H9 (cell line): ENCODE data around the gene SIGLEC8. TPM values are rescaled to one million over a fixed set of nuclear protein-coding genes. Genes with fewer than 3 reads are reported as not detected.

Source experiments
- DNase-seq: peaks from one replicate; pipeline ENCODE4 v3.0.0-alpha.2; 2017
- H2AFZ ChIP-seq: one replicate; pipeline ENCODE4 v1.6.1; 2013; ENCODE audit warnings: mild to moderate bottlenecking, low read length, control low read depth, moderate library complexity
- H2AK5ac ChIP-seq: 2 replicates; pipeline ENCODE4 v1.6.1; 2013; ENCODE audit warnings: low read length, control low read depth, mixed read lengths; ENCODE audit not compliant: insufficient read length
- H2BK120ac ChIP-seq: one replicate; pipeline ENCODE4 v1.6.1; 2013; ENCODE audit warnings: low read depth, mild to moderate bottlenecking, low read length, control low read depth, inconsistent platforms; ENCODE audit not compliant: poor library complexity, severe bottlenecking
- H2BK12ac ChIP-seq: 2 replicates; pipeline ENCODE4 v1.6.1; 2013; ENCODE audit warnings: low read length, control low read depth, mixed read lengths, low read depth; ENCODE audit not compliant: insufficient read length
- H2BK15ac ChIP-seq: 2 replicates; pipeline ENCODE4 v1.6.1; 2013; ENCODE audit warnings: low read depth, low read length, control low read depth
- H2BK20ac ChIP-seq: one replicate; pipeline ENCODE4 v1.6.1; 2013; ENCODE audit warnings: low read depth, mild to moderate bottlenecking, low read length, control low read depth, inconsistent platforms; ENCODE audit not compliant: poor library complexity, severe bottlenecking
- H2BK5ac ChIP-seq: 2 replicates; pipeline ENCODE4 v1.6.1; 2013; ENCODE audit warnings: low read length, control low read depth, mixed read lengths; ENCODE audit not compliant: insufficient read length
- H3K14ac ChIP-seq: 2 replicates; pipeline ENCODE4 v1.6.1; 2013; ENCODE audit warnings: low read length, control low read depth; ENCODE audit not compliant: insufficient read depth
- H3K18ac ChIP-seq: 2 replicates; pipeline ENCODE4 v1.6.1; 2013; ENCODE audit warnings: low read depth, mild to moderate bottlenecking, mixed read lengths, low read length, control low read depth; ENCODE audit not compliant: insufficient read length
- H3K23ac ChIP-seq: 2 replicates; pipeline ENCODE4 v1.6.1; 2013; ENCODE audit warnings: low read length, control low read depth, mixed read lengths, low read depth; ENCODE audit not compliant: insufficient read length
- H3K23me2 ChIP-seq: 2 replicates; pipeline ENCODE4 v1.6.1; 2013; ENCODE audit warnings: low read depth, mild to moderate bottlenecking, mixed read lengths, low read length, control low read depth; ENCODE audit not compliant: insufficient read length, poor library complexity, severe bottlenecking
- H3K27ac ChIP-seq: 2 replicates; pipeline ENCODE4 v1.5.1; 2013; ENCODE audit warnings: low read length, control low read depth, mixed read lengths, low read depth; ENCODE audit not compliant: insufficient read length
- H3K27me3 ChIP-seq: 2 replicates; pipeline ENCODE4 v1.6.1; 2013; ENCODE audit warnings: low read length, control low read depth, inconsistent platforms; ENCODE audit not compliant: insufficient read depth
- H3K4ac ChIP-seq: 2 replicates; pipeline ENCODE4 v1.6.1; 2013; ENCODE audit warnings: low read depth, mild to moderate bottlenecking, control low read depth, inconsistent platforms, low read length, moderate library complexity
- H3K4me1 ChIP-seq: 2 replicates; pipeline ENCODE4 v1.6.1; 2013; ENCODE audit warnings: low read length, control low read depth, inconsistent platforms; ENCODE audit not compliant: insufficient read depth
- H3K4me2 ChIP-seq: 2 replicates; pipeline ENCODE4 v1.6.1; 2013; ENCODE audit warnings: low read length, control low read depth, mixed read lengths; ENCODE audit not compliant: insufficient read length, insufficient read depth
- H3K56ac ChIP-seq: 2 replicates; pipeline ENCODE4 v1.6.1; 2013; ENCODE audit warnings: low read depth, mild to moderate bottlenecking, mixed read lengths, low read length, control low read depth; ENCODE audit not compliant: insufficient read length
- H3K79me1 ChIP-seq: 2 replicates; pipeline ENCODE4 v1.6.1; 2013; ENCODE audit warnings: low read depth, mild to moderate bottlenecking, moderate library complexity, low read length, control low read depth, inconsistent platforms; ENCODE audit not compliant: insufficient read depth, poor library complexity, severe bottlenecking
- H3K79me2 ChIP-seq: 2 replicates; pipeline ENCODE4 v1.6.1; 2013; ENCODE audit warnings: low read length, control low read depth, inconsistent platforms; ENCODE audit not compliant: insufficient read depth
- H3K9ac ChIP-seq: 2 replicates; pipeline ENCODE4 v1.6.1; 2013; ENCODE audit warnings: low read length, control low read depth, mixed read lengths; ENCODE audit not compliant: insufficient read length; ENCODE audit errors: extremely low read depth
- H3K9me3 ChIP-seq: one replicate; pipeline ENCODE4 v1.6.1; 2013; ENCODE audit warnings: low read depth, low read length, inconsistent platforms; ENCODE audit not compliant: control insufficient read depth
- H3T11ph ChIP-seq: one replicate; pipeline ENCODE4 v1.6.1; 2013; ENCODE audit warnings: mild to moderate bottlenecking, low read length, control low read depth, inconsistent platforms
- H4K20me1 ChIP-seq: one replicate; pipeline ENCODE4 v1.6.1; 2013; ENCODE audit not compliant: control insufficient read depth, insufficient read length, insufficient read depth
- H4K5ac ChIP-seq: 2 replicates; pipeline ENCODE4 v1.6.1; 2013; ENCODE audit warnings: low read depth, mild to moderate bottlenecking, mixed read lengths, low read length, control low read depth; ENCODE audit not compliant: insufficient read length
- H4K8ac ChIP-seq: replicated peaks from 2 replicates; pipeline ENCODE4 v1.6.1; 2013; ENCODE audit warnings: low read length, control low read depth, mixed read lengths, low read depth; ENCODE audit not compliant: insufficient read length
- H4K91ac ChIP-seq: 2 replicates; pipeline ENCODE4 v1.6.1; 2013; ENCODE audit warnings: low read depth, mild to moderate bottlenecking, moderate library complexity, mixed read lengths, low read length, control low read depth; ENCODE audit not compliant: insufficient read length
- H3K27ac Mint-ChIP-seq, 3 experiments: 2 replicates in 2 of 3; 3 replicates in 1 of 3; pipeline ENCODE4 v1.8.0; 2020 to 2021; ENCODE audit warnings: mixed read lengths in 3 of 3, mild to moderate bottlenecking in 1 of 3, moderate library complexity in 1 of 3
- H3K27me3 Mint-ChIP-seq: 2 replicates; pipeline ENCODE4 v1.8.0; 2021; ENCODE audit warnings: low read depth, mild to moderate bottlenecking, moderate library complexity, mixed read lengths
- H3K36me3 Mint-ChIP-seq, 3 experiments: 2 replicates in 2 of 3; 3 replicates in 1 of 3; pipeline ENCODE4 v1.8.0; 2020 to 2021; ENCODE audit warnings: low read depth in 3 of 3, mixed read lengths in 3 of 3; ENCODE audit not compliant: insufficient read depth in 1 of 3
- H3K4me1 Mint-ChIP-seq, 2 experiments: 2 replicates each; pipeline ENCODE4 v1.8.0; 2020; ENCODE audit warnings: mixed read lengths in 2 of 2
- H3K4me3 Mint-ChIP-seq, 2 experiments: 2 replicates in 1 of 2; 3 replicates in 1 of 2; pipeline ENCODE4 v1.8.0; 2020 to 2021; ENCODE audit warnings: mild to moderate bottlenecking in 2 of 2, mixed read lengths in 2 of 2, moderate library complexity in 1 of 2
- H3K9me3 Mint-ChIP-seq, 2 experiments: 2 replicates in 1 of 2; 3 replicates in 1 of 2; pipeline ENCODE4 v1.8.0; 2020; ENCODE audit warnings: mild to moderate bottlenecking in 2 of 2, mixed read lengths in 2 of 2, moderate library complexity in 1 of 2
- WGBS: extraction: QIAGEN DNeasy Blood & Tissue Kit; methylation state at CpG from one replicate; pipeline ENCODE4 v1.1.7; 2013; ENCODE audit warnings: missing lambda C conversion rate, low lambda C conversion rate, mixed read lengths; ENCODE audit not compliant: insufficient read length; ENCODE audit errors: extremely low coverage; 5-methylcytosine and 5-hydroxymethylcytosine counted together
- total RNA-seq: library from RNA; stranded (reverse); gene quantifications from 2 replicates; pipeline ENCODE4 v1.2.1, GENCODE V29; 2021
- TF ChIP-seq, protein P1 (sequence below): fragments of 200-600 bp; sonication (generic); conservative IDR thresholded peaks from 3 replicates; pipeline ENCODE4 v1.8.0; 2021; ENCODE audit warnings: antibody characterized with exemption, mild to moderate bottlenecking

SIGLEC8 gene
- total RNA-seq, 1 experiment from 2014 or later = not detected

DNA sequence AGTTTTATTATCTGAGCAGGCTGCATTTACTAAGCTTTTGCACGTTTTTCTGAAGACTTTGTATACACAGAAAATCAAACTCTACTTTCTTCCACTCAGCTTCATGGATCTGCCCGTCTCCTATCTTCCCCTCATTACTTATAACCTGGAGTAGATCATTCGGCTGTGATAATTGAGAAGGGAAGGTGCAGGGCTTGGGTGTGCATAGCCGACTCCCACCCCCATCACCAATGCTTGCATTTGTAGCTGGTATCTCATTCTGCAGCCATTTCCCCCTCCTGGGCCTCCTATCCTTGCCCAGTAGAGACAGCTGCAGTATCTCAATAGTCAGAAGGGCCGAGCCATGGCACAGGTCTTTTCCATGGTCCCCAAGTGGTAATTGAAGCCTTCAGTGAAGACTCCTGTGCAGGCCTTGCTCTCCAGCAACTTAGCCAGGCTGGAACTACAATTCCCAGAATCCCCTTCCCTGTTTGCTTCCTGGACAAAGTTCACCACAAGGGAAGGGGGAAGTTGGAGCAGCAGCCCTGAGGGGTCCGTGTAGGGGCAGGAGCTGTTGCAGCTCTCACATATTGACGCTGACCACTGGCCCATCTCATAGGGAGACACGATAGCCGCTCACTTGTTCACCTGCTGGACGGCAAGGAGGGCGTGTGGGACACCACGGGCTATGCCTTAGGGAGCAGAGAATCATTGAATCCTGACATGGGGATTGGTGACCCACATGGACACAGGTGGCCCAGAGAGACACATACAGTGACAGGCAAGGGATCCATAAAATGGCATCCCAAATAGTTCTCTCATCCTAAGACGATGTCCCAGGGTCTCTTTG is 2.1 kb upstream of the SIGLEC8 start:
- Histone ChIP-seq H2BK15ac (no peak overlapping the region), H2BK20ac (no peak overlapping the region), H3K4ac (no peak overlapping the region), H2AK5ac (no peak overlapping the region), H3K9me3 (no peaks in the 10 kb centered on the region), H3K79me1 (no peaks in the 10 kb centered on the region), H3K23ac (no peak overlapping the region), H2AFZ (no peak overlapping the region), H3K56ac (no peak overlapping the region), H4K91ac (no peak overlapping the region), H3K14ac (no peak overlapping the region), H3K4me2 (peak overlapping the region; percentile 68), H3K9ac (no peak overlapping the region), H4K8ac (no peak overlapping the region), H3K79me2 (no peaks in the 10 kb centered on the region), H2BK12ac (no peak overlapping the region), H4K20me1 (no peaks in the 10 kb centered on the region), H3K27ac (no peak overlapping the region), H3K4me1 (no peaks in the 10 kb centered on the region), H2BK5ac (no peak overlapping the region), H3T11ph (no peak overlapping the region), H3K18ac (no peak overlapping the region), H4K5ac (no peak overlapping the region), H3K23me2 (no peaks in the 10 kb centered on the region), H3K27me3 (no peaks in the 10 kb centered on the region), H2BK120ac (no peak overlapping the region)
- Mint-ChIP-seq H3K9me3 (peaks cover 0 to 86% of the 10 kb centered on the region in 2 experiments; a peak in 2 of 5 replicates), H3K4me1 (peaks cover 0 to 6% of the 10 kb centered on the region in 2 experiments; a peak in 2 of 4 replicates), H3K27ac (no peak overlapping the region), H3K27me3 (peaks cover 31% of the 10 kb centered on the region), H3K4me3 (peak overlapping the region; percentile 64 to 74), H3K36me3 (peaks cover 0 to 3% (median 0%) of the 10 kb centered on the region in 3 experiments; a peak in 1 of 7 replicates)
- WGBS = no CpG with 5 or more reads among the region's 13 CpGs
- DNase-seq = peak; percentile 47
- TF ChIP-seq, protein P1, sequence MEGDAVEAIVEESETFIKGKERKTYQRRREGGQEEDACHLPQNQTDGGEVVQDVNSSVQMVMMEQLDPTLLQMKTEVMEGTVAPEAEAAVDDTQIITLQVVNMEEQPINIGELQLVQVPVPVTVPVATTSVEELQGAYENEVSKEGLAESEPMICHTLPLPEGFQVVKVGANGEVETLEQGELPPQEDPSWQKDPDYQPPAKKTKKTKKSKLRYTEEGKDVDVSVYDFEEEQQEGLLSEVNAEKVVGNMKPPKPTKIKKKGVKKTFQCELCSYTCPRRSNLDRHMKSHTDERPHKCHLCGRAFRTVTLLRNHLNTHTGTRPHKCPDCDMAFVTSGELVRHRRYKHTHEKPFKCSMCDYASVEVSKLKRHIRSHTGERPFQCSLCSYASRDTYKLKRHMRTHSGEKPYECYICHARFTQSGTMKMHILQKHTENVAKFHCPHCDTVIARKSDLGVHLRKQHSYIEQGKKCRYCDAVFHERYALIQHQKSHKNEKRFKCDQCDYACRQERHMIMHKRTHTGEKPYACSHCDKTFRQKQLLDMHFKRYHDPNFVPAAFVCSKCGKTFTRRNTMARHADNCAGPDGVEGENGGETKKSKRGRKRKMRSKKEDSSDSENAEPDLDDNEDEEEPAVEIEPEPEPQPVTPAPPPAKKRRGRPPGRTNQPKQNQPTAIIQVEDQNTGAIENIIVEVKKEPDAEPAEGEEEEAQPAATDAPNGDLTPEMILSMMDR = no peak
